ENCODE results near the gene TENM3.

TENM3 gene

DNA sequence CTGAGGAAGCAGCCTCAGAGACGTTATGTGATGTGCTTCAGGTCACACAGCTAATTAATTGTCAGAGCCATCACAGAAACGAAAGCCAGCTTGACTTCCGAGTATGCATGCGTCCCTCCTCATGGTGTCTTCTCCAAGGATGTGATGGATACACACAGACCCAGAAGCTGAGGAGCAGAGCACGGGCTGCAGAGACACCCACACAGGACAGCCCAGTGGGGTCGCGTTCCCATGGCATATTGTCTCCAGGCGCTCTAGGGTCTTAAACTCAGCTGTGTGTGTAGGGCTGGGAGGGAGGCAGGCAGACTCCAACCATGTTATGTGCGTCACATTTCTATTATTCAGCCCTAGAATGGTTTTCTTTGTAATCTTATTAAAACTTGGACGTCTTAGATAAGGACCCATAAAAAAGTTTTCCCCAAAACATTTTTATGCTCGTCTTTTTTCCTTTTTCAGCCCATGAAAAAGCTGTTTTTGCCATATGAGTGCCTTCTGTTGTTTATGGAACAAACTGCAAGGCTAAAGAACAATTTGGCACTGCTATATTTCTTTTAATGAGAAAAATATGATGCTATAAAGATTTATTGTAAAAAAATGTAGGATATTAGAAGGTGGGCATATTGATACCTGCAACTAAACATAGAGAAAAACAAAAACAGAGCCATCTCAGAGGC, 48.5 kb downstream of the TENM3 start:
- no peak overlapping the region for H3K27ac ChIP-seq (ENCODE audit: extremely low read depth, low read depth, low read length)
- POLR2A ChIA-PET = no interaction called here
- H3K9me3 ChIP-seq (ENCODE audit: control insufficient read depth, insufficient read depth, low read depth, low read length) = no peaks in the 10 kb centered on the region
- H3K4me1 ChIP-seq (ENCODE audit: control insufficient read depth, insufficient read depth, low read length) = no peaks in the 10 kb centered on the region
- TF ChIP-seq ZIC2 (tag by site-specific recombination; IDR thresholded peaks at IDR 0.05) = no peak
- no peak overlapping the region for H3K4me3 ChIP-seq (ENCODE audit: low read depth, low read length)
- H3K36me3 ChIP-seq (ENCODE audit: control insufficient read depth in 2 of 2, insufficient read depth in 1 of 2, low read length in 2 of 2) = no peaks in the 10 kb centered on the region
- CTCF ChIA-PET = interaction anchor here (0.6 kb wide), 1 partner anchor 824 kb away, joined by 4 read pairs; no protein-coding TSS in a partner anchor

GRCh38 chr4:182292612-182293011, 49.4 kb downstream of the TENM3 start:
- H3K9me3 ChIP-seq (ENCODE audit: control insufficient read depth, insufficient read depth, low read depth, low read length) = no peaks in the 10 kb centered on the region
- H3K4me3 ChIP-seq (ENCODE audit: low read depth, low read length) = no peak overlapping the region
- ChIA-PET CTCF (interaction anchor here (0.7 kb wide), 1 partner anchor 773 kb away, joined by 4 read pairs; no protein-coding TSS in a partner anchor), POLR2A (no interaction called here)
- no peaks in the 10 kb centered on the region for H3K36me3 ChIP-seq (ENCODE audit: control insufficient read depth in 2 of 2, insufficient read depth in 1 of 2, low read length in 2 of 2)
- TF ChIP-seq ZSCAN30 (tag by site-specific recombination; IDR thresholded peaks at IDR 0.05) = no peak
- no peak for TF ChIP-seq HIC1 (tag by site-specific recombination; IDR thresholded peaks at IDR 0.05)
- TF ChIP-seq KLF1 (tag by site-specific recombination; IDR thresholded peaks at IDR 0.05) = no peak
- TF ChIP-seq ZFHX2 (tag by site-specific recombination; conservative IDR thresholded peaks at IDR 0.05) = no peak
- no peak for TF ChIP-seq ZNF335 (tag by site-specific recombination; conservative IDR thresholded peaks at IDR 0.05)
- TF ChIP-seq, protein P1, sequence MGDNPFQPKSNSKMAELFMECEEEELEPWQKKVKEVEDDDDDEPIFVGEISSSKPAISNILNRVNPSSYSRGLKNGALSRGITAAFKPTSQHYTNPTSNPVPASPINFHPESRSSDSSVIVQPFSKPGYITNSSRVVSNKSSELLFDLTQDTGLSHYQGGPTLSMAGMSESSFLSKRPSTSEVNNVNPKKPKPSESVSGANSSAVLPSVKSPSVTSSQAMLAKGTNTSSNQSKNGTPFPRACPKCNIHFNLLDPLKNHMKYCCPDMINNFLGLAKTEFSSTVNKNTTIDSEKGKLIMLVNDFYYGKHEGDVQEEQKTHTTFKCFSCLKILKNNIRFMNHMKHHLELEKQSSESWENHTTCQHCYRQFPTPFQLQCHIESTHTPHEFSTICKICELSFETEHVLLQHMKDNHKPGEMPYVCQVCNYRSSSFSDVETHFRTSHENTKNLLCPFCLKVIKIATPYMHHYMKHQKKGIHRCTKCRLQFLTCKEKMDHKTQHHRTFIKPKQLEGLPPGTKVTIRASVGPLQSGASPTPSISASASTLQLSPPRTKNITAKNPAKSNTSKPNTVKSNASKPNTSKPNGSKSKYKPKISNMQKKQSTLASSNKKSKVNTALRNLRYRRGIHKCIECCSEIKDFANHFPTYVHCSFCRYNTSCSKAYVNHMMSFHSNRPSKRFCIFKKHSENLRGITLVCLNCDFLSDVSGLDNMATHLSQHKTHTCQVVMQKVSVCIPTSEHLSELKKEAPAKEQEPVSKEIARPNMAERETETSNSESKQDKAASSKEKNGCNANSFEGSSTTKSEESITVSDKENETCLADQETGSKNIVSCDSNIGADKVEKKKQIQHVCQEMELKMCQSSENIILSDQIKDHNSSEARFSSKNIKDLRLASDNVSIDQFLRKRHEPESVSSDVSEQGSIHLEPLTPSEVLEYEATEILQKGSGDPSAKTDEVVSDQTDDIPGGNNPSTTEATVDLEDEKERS (tag by site-specific recombination; IDR thresholded peaks at IDR 0.05) = no peak
- no peak for TF ChIP-seq MEIS1 (CRISPR knock-in tag; IDR thresholded peaks at IDR 0.05; ENCODE audit: borderline replicate concordance)
- TF ChIP-seq ZNF148 (tag by site-specific recombination; IDR thresholded peaks at IDR 0.05; ENCODE audit: borderline replicate concordance) = no peak
- TF ChIP-seq ZNF596 (tag by site-specific recombination; IDR thresholded peaks at IDR 0.05) = no peak
- TF ChIP-seq, protein P2, sequence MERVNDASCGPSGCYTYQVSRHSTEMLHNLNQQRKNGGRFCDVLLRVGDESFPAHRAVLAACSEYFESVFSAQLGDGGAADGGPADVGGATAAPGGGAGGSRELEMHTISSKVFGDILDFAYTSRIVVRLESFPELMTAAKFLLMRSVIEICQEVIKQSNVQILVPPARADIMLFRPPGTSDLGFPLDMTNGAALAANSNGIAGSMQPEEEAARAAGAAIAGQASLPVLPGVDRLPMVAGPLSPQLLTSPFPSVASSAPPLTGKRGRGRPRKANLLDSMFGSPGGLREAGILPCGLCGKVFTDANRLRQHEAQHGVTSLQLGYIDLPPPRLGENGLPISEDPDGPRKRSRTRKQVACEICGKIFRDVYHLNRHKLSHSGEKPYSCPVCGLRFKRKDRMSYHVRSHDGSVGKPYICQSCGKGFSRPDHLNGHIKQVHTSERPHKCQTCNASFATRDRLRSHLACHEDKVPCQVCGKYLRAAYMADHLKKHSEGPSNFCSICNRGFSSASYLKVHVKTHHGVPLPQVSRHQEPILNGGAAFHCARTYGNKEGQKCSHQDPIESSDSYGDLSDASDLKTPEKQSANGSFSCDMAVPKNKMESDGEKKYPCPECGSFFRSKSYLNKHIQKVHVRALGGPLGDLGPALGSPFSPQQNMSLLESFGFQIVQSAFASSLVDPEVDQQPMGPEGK (tag by site-specific recombination; IDR thresholded peaks at IDR 0.05) = no peak
- no peak for TF ChIP-seq ZNF239 (tag by site-specific recombination; IDR thresholded peaks at IDR 0.05)
- no peak for TF ChIP-seq ZNF791 (tag by site-specific recombination; IDR thresholded peaks at IDR 0.05)
- no peak for TF ChIP-seq PRDM1 (tag by site-specific recombination; IDR thresholded peaks at IDR 0.05)
- TF ChIP-seq YY1 (tag by site-specific recombination; IDR thresholded peaks at IDR 0.05) = no peak
- no peak for TF ChIP-seq ZNF2 (tag by site-specific recombination; IDR thresholded peaks at IDR 0.05)
- no peak for TF ChIP-seq ZNF561 (tag by site-specific recombination; IDR thresholded peaks at IDR 0.05; ENCODE audit: borderline replicate concordance)
- no peak for TF ChIP-seq RBAK (tag by site-specific recombination; IDR thresholded peaks at IDR 0.05)
- no peak for TF ChIP-seq SCRT2 (tag by site-specific recombination; IDR thresholded peaks at IDR 0.05)
- TF ChIP-seq PRDM10 (tag by site-specific recombination; IDR thresholded peaks at IDR 0.05) = no peak
- H3K27ac ChIP-seq (ENCODE audit: extremely low read depth, low read depth, low read length) = no peak overlapping the region
- H3K4me1 ChIP-seq (ENCODE audit: control insufficient read depth, insufficient read depth, low read length) = no peaks in the 10 kb centered on the region
